ENCODE data around the gene LAMC2.
"Not testable (repeated sequence)": the region's sequence is repeated elsewhere in the genome, so short reads cannot be mapped to it uniquely, and the experiment has no call there.

LAMC2 gene

GRCh38 chr1:183185941-183186490 is at the start of gene LAMC2:
Gene LAMC2 (plus strand): TSS chr1:183186264. CDS start chr1:183186353, 89 bp downstream.
- DNase-seq (ENCODE audit: low spot score) = no peak

GRCh38 chr1:183137782-183138181 is 48.3 kb upstream of the LAMC2 start:
- no peak for DNase-seq (ENCODE audit: low spot score)

- DNase-seq (ENCODE audit: low spot score) = no peak
Observed at GRCh38 chr1:183138301-183138700, 47.8 kb upstream of the LAMC2 start.

- no peak for DNase-seq (ENCODE audit: low spot score)
Observed at GRCh38 chr1:183139281-183139942, 46.7 kb upstream of the LAMC2 start.

DNA sequence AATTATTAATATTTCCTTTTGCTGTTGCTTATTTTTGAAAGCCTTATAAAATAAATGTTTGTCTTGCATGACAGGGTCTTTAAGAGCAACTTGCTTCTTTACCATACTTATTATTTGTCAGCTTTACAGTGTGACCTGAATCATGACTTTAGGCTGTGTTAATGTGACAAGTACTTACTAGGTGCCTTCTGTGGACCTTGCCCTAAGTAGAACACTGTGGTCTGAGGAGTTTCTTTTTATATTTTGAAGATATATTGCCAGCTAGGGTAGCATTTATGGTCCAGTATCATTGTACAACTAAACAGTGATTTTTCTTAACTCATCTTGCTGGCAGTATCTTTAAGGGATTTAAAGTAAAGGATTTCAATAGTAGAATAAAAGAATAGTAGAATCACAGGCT is 45.4 kb upstream of the LAMC2 start:
- no peak for DNase-seq (ENCODE audit: low spot score)

DNA sequence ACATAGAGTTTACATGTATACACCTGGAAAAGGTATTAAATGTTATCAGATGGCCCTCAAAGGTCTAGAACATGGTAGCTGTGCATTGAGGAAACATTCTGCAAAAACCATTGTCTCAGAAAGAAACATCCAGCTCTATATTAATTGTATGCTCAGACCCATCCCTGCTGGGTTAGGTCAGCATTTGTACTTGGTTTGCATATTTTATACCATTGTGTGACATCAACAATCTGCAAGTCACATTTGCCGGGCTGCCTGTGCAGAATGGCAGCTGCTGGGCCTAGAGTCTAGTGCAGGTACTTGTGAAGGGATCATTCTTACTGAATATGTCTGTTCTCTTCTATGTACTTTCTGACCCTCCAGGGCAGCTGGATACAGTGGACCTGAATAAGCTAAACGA is 43.9 kb upstream of the LAMC2 start:
- DNase-seq (ENCODE audit: low spot score) = no peak

DNA sequence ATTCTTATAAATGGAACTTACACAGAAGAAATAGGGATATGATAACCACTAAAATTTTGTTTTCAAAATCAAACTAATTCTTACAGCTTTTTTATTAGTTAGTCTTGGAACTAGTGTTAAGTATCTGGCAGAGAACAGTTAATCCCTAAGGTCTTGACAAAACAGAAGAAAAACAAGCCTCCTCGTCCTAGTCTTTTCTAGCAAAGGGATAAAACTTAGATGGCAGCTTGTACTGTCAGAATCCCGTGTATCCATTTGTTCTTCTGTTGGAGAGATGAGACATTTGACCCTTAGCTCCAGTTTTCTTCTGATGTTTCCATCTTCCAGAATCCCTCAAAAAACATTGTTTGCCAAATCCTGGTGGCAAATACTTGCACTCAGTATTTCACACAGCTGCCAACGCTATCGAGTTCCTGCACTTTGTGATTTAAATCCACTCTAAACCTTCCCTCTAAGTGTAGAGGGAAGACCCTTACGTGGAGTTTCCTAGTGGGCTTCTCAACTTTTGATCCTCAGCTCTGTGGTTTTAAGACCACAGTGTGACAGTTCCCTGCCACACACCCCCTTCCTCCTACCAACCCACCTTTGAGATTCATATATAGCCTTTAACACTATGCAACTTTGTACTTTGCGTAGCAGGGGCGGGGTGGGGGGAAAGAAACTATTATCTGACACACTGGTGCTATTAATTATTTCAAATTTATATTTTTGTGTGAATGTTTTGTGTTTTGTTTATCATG is 42.3 kb upstream of the LAMC2 start:
- no peak for DNase-seq (ENCODE audit: low spot score)

GRCh38 chr1:183144752-183145151 is 41.3 kb upstream of the LAMC2 start:
- DNase-seq (ENCODE audit: low spot score) = no peak

- DNase-seq (ENCODE audit: low spot score) = no peak
Observed at GRCh38 chr1:183147735-183148134, 38.3 kb upstream of the LAMC2 start.

DNA sequence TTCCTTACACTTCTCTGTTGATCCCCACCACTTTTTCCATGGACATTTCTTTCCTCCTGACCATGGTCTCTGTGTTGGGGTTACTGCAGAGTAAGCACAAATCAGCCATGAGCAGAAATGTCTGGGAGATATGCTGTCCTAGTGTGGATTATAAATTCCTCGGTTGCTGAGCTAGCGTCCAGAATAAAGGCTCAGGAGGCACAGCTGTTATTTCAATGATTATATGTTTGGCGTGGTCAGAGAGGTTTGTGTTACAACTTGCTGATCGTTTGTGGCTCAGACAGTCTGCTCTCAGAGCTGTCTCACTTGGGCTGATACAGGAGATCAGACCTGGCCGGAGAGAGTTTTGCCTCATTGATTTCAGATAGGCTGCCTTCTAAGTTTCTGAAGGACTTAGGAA is 37.5 kb upstream of the LAMC2 start:
- DNase-seq (ENCODE audit: low spot score) = no peak

DNA sequence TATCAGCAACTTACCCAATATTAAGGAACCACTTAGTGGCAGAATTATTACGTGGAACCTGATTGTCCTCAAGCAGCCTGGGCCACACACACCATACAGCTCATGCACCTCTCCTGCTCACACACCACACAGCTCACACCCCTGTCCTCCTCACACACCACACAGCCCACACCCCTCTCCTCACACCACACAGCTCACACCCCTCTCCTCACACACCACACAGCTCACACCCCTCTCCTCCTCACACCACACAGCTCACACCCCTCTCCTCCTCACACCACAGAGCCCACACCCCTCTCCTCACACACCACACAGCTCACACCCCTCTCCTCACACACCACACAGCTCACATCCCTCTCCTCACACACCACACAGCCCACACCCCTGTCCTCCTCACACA is 36.8 kb upstream of the LAMC2 start:
- DNase-seq (ENCODE audit: low spot score) = no peak

- DNase-seq (ENCODE audit: low spot score) = not testable (repeated sequence)
Observed at GRCh38 chr1:183150032-183150431, 36.0 kb upstream of the LAMC2 start.

DNA sequence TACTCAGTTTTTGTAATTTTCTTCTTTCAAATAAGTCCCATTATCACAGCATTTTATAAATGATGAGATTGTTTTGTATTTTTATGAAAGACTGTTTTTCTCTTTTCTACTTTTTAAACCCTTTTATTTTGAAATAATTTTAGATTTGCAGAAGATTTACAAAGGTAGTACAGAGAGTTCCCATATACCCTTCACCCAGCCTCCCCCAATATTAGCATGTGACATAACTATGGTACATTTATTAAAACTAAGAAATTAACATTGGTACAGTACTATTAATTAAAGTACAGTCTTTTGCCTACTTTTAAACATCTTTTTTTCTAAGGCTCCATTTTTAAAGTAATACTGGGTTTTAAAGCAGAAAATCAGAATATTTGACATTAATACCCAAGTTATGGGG is 35.6 kb upstream of the LAMC2 start:
- no peak for DNase-seq (ENCODE audit: low spot score)

- DNase-seq (ENCODE audit: low spot score) = no peak
Observed at GRCh38 chr1:183152180-183152579, 33.9 kb upstream of the LAMC2 start.

DNA sequence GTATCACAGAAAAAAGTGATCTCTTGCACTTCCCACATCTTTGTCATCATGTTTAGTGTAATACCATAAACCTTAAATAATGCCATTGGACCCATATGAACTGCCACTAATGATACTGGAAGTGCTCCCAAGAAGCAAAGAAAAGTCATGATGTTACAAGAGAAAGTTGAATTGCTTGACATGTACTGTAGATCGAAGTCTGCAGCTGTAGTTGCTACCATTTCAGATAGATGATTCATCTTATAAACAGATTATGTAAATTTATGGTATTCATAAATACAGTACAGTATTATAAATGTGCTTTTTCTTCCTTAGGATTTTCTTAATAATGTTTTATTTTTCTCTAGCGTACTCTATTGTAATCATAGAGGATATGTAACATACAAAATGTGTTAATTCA is 30.1 kb upstream of the LAMC2 start:
- DNase-seq (ENCODE audit: low spot score) = no peak

DNA sequence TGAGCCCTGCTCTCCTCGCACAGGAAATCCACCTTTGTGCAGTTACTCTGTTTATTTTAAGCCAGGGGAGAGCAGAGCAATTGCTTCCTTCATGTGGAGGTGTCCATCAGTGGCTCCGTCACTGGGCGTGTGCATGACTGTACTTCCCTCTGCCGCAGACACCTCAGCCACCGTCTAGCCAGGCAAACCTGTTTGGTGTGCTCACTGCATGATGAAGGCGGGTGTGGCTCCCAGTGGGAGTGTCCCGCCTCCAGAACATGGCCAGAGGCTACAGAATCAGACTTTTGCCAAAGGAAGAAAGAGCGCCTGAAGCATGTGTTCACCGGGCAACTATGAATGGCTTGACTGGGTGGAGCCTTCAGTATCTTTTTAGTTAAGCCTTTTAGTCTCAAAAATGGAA is 26.1 kb upstream of the LAMC2 start:
- no peak for DNase-seq (ENCODE audit: low spot score)

GRCh38 chr1:183161391-183161790 is 24.7 kb upstream of the LAMC2 start:
- no peak for DNase-seq (ENCODE audit: low spot score)

GRCh38 chr1:183163316-183163715 is 22.7 kb upstream of the LAMC2 start:
- DNase-seq (ENCODE audit: low spot score) = no peak

GRCh38 chr1:183164340-183164739 is 21.7 kb upstream of the LAMC2 start:
- DNase-seq (ENCODE audit: low spot score) = no peak

DNA sequence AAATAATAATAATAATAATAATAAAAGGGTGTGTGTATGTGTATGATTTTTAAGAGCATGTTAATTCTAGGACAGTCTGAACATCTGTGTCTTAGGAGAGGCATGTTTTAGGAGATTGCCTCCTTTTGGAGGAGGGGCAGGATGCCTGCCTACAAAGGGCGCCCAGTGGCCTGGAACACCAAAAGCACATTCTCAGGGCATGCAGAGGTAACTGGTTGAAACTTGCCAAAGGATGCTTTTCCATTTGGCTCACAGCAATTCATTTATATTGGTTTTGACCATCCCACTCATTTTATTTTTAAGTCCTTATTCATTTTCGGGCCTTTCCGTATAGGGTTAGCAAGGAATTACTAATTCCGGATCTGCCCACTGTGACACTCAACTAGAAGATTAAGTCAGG is 21.1 kb upstream of the LAMC2 start:
- no peak for DNase-seq (ENCODE audit: low spot score)

DNA sequence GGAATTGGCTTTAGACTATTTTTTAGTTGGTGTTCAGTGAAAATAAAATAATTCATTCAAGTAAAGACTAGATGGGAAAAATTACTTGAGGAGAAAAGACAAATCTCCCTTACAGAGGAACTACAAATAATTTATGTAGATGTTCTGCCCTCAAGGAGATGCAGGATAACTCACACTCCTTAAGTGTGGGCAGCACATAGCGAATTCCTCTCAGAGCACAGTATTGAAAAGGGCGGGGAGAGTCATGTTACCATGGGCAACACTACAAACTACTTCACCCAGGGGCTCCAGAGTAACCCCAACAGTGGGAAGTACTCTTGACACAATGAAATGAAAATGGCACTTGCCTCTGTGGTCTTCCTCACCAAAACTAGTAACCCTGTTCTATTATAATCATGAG is 20.6 kb upstream of the LAMC2 start:
- no peak for DNase-seq (ENCODE audit: low spot score)

GRCh38 chr1:183166454-183166853 is 19.6 kb upstream of the LAMC2 start:
- no peak for DNase-seq (ENCODE audit: low spot score)

DNA sequence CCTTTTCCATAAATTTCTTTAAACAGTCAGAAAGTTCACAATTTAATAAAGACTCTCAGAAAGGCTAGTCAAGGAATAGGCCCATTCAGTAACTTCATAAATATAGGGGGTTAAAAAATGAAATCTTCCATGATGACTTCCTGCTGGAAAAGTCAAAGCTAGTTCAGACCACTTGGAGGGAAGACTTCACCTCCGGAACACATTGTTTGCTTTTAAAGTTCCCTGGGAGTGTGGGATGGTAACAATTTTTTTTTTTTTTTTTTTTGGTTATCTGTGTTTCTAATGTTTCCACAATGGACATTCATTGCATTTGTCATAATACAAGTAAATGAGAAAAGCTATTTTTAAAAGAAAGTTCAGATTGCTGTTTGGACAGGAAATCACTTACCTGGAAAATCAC is 18.4 kb upstream of the LAMC2 start:
- DNase-seq (ENCODE audit: low spot score) = no peak

- no peak for DNase-seq (ENCODE audit: low spot score)
Observed at GRCh38 chr1:183168308-183168707, 17.8 kb upstream of the LAMC2 start.

All from left forelimb (tissue), 1 donor.